HG03095 (cell line): ENCODE data around the gene OPCML.

Experiments used
- ATAC-seq: cut with Tn5 transposase; IDR thresholded peaks from one replicate; pipeline ENCODE4 v1.9.1; 2021; ENCODE audit warnings: moderate library complexity; ENCODE audit not compliant: unreplicated experiment

OPCML gene

DNA sequence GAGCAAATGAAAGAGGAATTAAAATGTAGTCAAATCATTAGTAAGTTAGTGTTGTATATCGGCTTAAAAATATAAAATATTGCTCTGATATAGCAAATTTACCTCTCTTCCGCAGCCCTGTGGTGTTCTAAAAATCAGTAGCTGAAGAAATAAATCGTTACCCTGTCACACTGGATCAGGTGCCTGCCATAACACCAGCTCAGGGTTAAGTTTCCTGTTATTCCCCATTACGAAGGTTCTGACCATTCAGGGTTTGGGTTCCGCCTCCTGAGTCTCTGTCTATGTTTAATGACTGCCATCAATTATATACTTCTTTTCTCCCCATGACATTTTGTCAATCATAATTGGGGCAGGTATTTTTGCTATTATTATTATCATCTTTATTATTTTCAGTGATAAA lies 658.5 kb downstream of the OPCML start:
- no peak for ATAC-seq

DNA sequence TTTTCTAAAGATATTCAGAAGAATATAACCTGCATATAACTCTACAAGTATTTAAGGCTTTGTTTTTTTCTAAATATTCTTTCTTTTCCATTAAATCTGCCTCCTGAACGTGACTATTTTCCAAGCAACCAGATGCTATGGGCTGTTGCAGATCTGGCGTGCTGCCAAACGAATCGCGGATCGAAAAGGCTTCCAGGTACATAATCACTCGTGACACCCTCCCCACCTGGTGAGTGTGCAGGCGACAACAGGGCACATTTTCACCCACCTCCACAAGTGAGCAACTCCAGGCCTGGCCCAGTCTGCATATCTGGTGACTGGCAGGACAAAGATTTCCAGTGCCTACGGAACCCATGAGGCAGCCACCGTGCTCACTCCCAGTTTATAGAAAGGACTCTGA lies 660.1 kb downstream of the OPCML start:
- no peak for ATAC-seq

DNA sequence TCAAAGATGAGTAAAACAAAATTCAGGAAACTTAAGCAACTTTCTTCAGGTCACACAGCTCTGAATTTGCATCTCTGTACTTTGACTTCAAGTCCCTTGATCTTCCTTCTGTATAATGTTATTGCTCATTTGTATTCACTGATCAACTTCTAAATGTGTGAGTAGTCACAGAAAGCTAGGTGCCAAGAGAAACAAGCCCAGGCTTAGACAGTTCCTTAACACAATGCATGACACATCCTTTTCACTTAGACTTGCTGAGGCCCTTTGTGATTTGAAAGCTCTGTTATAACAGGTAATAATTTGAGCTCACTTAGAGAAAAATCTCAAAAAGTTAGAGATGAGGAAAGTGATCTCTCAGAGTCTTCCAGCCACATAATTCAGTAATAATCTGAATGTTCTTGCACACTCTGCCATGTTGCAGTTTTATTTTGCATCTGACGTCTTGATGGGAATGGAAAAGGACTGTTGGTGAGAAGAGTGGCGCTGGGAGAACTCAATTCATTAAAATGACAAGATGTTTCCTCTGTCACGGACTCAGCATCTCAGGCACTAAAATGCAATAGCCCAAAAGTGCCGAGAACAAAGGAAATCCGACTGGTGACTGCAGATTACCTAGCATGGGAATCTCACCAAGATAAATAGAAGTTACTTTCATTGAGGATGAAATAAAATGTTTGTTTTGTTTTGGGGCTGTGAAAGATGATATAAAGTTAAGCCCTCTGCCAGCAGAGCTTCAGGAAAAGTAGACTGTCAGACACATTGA lies 665.3 kb downstream of the OPCML start:
- ATAC-seq = no peak

DNA sequence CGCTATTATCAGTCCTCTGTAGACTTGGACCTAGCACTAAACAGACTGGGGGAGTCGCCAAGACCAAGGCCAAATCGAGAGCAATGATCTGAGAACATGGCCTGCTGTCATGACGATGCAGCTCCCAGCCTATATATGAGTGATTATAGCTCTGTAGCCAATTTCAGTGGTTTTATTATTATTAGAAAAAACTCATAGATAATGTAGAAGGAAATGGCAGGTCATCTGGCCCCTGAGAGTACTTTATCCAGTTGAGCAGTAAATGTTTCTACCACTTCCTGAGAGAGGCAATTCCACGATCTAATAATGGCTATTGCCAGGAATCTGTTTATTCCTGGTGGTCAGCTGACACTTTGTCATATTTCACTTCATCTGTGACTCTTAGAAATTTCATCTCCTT lies 666.7 kb downstream of the OPCML start:
- no peak for ATAC-seq

DNA sequence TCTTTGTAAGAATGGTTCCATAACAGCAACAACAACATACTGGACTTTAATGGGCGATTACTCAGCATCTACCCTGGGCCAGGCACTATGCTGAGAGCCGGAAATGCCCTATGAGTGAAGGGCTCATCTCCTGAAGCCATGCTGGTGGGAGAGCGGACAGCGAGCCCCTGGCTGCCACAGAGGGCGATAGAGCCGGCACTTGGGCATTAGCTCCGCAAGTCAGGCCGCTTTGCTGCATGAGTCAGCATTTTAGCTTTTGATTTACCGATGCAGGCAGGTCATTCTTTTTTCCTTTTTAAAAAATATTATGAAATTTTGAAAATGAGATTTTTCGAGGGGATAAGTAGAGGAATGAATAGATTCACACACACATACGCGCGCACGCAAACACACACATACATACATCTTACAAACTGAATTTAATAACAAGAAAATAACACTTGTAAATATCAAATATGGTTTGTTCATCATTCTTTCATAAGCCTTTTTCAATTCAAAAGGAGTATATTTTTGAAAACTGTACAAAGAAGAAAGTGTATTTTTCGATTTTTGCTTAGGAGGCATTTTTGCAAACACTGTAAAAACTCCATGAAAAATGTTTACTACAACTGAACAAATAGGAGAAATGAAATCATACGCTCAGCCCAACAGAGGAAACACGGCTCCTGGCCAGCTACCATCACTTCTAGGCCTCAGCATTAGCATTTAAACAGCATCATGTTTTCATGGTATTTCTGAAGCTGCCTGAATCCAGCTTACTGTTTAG lies 667.3 kb downstream of the OPCML start:
- ATAC-seq = no peak

DNA sequence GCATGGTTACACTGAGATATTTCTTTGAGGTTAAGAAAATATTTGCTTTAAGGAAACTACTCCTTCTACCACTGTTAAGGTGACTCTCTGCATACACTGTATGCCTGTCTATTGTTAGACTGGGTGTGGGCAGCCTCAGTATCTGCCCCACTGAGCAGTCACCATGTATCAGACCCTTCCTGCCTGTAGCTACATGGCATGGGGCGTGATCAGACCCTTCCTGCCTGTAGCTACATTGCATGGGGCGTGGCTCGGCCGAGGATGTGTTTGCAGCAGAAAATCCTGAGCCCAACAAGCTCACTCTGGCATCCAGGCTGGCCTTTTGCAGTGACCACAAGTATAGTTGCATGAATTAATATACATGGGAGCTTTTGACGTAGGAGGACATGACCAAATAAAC lies 669.4 kb downstream of the OPCML start:
- no peak for ATAC-seq

DNA sequence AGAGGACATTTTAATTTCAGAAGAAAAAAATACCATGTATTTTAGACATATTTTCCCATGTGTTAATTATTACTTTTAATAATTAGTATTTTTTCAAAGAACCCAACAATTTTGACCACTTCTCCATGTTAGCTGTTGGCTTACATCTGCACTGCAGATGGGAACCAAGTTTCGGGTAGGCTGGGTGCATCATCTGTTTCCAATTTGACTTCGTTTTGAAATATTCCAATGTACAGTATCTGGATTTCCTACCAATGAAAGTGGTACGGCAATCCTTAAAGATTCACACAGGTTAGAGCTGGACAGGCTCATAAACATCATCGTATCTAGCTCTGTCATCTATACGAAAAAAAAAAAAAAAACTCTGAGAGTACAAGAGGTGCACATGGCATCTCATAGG lies 670.2 kb downstream of the OPCML start:
- ATAC-seq = no peak

DNA sequence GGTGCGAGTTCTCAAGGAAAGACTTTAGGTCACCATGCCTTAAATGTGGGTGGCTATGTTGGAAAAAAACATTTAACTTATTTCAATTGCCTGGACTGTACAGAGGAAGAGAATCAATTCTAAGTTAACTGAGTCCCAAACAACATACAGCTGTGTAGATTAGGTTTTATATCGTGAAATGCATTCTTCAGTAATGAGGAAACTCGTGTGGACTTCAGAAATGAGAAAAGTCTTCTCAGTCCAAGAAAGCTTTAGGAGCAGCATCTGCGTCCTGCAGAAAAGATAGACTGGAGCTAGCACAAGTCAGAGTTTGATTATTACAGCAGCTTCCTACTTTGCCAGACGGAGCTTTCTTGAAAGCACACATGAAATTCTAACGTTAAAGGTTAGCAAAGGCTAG lies 673.0 kb downstream of the OPCML start:
- no peak for ATAC-seq

DNA sequence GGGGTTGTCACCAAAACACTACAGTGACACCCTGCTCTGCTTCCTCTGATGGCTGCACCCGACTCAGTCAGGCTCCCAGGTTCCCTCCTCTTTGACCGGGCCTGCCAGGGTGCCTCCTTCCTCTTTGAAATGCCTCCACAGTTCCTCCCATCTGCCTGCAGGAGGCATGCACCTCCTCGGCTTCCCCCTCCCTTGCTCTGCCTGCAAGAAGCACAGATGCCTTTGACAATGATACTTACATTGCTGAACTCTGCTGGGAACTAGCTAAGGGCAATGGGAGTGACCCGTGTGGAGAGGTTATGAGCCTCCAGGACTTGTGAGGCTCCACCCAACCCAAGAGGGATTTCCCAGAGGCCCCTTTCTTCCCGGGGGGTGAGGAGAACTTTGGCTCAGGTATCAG lies 674.1 kb downstream of the OPCML start:
- no peak for ATAC-seq

DNA sequence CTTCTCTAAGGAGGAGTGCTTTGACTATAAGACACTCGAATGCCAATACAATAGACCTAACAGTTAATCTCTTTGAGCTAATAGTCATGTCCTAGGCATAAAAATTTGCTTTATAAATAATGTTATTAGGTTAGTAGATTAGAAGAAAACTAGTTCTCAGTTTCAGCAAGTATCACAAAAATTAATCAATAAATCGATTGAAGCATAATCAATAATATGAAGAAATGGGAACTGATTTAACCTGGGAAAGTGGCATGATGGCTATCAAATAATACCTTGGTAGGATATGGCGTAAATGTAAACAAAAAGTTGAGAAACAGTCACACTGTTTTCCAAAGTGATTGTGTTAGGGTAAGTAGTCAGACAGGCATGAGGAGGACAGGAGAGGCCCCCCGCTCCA lies 676.3 kb downstream of the OPCML start:
- ATAC-seq = no peak

DNA sequence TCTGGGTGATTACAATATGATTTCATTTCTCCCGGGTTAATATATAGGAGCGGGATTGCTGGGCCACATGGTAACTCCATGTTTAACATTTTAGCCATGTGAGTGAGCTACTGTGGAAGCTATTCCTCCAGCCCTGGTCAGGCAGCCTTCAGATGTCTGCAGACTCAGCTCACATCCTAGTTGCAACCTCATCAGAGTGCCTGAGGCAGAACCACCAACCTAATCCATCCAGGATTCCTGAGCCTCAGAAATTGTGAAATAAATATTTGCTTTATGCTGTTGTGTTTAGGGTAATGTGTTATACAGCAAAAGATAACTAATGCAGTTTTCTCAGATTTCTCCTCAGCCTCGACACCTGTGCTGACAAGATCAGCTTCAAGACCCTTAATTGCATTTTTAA lies 676.8 kb downstream of the OPCML start:
- no peak for ATAC-seq

DNA sequence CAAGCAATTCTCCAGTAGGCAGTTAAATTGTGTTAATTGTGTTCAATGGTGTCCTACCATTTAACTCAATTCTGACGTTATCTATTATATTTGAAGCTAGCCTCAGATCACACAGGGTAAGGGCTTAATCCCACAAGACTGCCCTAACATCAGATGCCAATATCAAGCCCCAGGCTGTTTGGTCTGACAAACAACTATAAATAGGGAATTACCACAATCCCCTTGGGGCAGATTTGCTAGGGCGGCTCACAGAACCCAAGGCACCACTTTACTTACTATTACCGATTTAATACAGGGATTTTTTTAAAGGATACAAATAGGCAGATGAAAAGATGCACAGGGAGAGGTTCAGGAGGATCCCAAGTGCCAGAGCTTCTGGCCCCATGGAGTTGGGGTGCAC lies 678.4 kb downstream of the OPCML start:
- ATAC-seq = no peak

DNA sequence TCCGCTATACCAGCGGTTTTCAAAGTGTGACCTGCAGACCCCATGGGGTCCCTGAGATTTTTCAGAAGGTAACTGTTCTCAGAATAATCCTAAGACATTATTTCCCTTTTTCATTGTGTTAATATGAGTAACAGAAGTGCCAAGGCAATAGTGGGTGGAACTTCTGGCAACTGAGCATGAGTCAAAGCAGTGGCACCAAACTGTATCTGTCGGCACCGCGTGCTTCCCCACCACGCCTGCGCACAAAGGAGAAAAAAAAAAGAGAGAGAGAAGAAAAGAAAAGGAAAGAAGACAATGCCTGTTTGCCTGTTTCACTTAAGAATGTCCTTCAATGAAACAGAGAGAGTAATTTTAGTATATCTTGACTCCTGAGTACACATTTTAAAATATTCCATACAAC lies 679.9 kb downstream of the OPCML start:
- ATAC-seq = no peak

DNA sequence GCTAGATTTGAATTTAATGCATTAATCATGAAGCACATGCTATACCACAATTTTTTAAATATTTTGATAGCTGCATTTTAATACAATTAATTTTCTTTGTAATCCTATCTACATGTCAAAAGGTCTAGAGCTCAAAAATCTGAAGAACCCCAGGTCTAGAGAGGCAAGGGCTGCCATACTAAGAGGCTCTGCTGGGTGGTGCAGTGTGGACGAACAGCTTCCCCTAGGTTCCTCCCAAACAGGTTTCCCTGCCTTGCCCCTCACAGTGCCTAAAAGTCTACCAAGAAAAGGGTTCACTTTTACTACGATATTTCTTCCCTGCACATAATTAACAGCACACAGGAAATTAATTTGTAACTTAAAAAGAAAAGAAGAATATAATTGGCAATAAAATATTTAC lies 681.1 kb downstream of the OPCML start:
- ATAC-seq = no peak

DNA sequence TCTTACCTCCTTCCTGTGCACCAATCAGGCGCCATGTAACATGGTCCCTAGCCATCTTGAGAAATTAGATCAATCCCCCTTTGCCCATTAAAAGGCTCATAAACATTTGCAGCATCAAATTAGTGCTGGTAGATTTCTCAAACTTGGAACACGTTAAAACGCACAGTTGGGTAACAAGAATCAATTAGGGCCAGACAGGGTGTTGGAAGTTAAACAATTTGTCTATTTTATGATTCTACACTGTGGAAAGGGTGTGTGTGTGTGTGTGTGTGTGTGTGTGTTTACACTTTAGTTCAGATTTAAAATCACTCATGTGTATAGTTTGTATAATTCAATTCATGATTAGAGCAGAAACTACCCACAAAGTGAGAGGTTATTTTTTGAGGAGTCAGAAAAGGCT lies 682.0 kb downstream of the OPCML start:
- no peak for ATAC-seq

DNA sequence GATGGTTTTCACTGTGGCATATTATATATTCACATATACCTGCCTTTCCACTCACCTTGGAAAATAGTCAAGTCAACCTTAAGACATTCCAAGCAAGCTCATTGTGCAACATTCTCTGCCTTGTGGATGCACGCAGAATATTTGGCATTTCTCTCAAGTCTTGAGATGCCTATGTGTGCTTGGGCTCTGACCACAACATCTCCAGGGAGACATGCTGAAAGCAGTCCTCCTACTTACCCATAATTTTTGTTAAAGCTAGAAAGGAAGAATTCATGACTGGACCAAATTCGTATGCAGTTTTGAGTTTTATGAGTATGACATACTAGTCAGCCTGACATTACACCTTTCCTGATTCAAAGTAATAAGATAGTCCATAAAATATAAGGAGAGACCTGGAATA lies 684.0 kb downstream of the OPCML start:
- no peak for ATAC-seq

DNA sequence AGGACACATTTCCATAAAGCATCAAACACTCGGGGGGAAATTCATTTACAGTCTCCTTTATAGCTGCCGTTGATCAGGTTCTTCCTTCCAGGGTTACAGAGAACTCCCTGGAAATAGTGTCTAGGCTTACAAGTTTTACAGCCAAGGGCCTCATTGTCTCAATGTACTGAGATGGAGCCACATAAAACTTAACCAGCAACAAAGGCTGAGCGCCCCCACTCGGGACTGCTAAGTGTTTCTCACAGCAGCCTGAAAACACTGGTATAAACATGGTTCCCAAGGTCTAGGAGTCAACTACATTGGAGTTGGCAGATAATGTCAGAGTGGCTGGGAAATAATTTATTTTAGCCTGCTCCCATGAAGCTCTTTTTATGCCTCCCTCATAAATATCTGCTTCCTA lies 686.2 kb downstream of the OPCML start:
- ATAC-seq = no peak

DNA sequence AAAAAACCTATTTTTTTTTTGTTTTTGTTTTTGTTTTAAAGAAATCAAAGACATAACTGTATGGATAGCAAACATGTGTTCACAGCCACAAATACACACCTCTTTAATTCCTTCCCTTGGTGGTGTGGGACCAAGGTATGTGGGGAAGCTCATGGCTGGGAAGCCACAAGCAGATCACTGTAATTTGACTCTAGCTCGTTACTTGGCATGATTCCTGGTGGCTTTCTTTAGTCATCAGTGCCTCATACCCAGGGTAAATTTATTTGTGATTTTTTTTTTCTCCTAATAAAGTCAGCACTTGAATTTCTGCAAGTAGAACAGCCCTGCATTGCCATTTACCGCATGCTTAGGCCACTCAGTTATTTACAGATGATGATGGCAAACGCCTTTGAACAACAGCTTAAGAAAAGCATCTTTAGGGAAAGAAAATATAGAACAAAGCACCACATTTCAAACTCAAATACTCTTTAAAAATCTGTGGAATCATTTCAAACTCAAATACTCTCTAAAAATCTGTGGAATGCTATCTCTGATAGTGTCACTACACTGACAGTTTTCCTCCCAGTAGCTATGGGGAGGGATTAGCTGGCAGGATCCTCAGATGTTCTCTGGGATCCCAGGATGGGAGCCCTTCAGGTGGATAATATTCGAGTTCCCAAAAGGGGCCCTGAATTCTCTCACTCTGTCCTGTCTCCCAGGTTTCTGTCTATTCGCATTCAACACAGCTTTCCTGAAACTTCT lies 687.2 kb downstream of the OPCML start:
- no peak for ATAC-seq

DNA sequence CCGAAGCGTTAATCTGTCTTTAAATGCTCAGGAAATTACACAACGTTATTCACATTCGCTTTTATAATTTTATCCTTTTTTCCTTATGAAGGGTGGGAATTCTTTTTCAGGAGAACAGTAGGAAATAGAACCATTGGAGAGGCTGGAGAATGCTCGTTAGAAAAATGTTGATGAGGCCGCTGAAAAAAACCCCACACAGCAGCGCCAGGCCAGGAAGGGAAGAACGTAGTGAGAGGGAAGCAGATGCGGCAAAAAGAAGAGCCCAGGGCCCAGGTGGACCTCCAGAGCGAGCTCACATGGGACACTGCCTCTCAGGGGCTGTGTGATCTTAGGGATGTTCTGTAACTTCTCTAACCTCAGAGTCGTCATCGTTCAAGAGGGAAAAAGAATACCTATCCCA lies 691.6 kb downstream of the OPCML start:
- no peak for ATAC-seq

DNA sequence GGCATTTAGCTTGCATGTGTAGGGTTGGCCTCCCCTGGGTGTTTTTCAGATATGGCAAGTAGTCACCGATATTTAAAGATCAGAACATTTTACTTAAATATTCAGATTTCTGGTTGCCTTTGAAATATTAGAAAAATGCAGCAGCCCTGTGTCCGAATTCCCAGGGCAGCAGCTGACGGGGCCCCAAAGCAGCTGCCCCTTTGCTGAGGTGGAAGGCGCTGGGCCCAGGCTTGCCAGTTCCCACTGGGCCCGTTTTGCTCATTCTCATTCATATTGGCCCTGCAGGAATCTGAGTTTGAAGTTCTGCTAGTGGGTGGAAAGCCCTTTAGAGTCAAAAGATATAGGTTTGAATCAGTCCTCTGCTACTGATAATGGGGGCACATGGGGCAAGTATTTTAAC lies 692.1 kb downstream of the OPCML start:
- ATAC-seq = no peak

DNA sequence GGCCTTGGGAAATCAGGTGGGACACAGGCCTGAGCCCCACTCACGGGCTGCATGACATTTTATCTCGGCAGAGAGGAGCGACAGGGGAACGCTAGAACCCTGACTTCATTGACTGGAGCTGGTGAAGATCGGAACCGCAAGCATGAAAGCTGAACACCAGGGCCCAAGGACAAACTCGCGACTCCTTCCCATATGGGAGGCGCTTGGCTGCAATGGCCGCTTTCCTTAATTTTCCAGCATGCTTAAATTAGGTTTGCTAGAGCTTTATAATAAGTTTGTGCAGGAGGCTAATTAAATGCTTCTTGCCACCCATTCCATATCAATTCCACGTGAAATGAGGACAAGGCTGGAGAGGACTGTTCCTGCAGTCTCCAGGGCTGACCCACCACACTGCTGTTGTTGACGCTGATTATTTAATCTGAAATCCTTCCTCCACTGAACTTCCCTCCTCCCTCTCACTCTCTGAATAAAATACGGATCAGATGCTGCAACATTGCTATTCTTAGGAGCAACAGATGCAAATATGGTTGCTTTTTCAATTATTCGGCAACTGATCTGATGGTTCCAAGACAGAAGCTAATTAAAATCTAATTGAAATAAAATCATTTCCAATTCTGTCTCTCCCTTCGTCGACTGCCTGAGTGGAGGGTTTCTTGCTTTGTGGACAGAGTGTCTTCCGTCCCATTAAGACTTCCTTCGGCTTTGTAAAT lies 692.9 kb downstream of the OPCML start:
- no peak for ATAC-seq
